Breast epithelium (tissue), 3 donors: Measurements from ENCODE around the gene CNGB1.

Experiments
- CTCF ChIP-seq, 3 donors: fragments of 450-650 bp; IDR thresholded peaks; one replicate each; pipeline ENCODE4 v1.5.1; 2016 to 2017; ENCODE audit warnings: antibody characterized with exemption in 3 of 3, mild to moderate bottlenecking in 3 of 3, moderate library complexity in 3 of 3
- POLR2A ChIP-seq: fragments of 450-650 bp; IDR thresholded peaks from one replicate; pipeline ENCODE4 v1.6.1; 2016; ENCODE audit warnings: antibody characterized with exemption, mild to moderate bottlenecking, moderate library complexity
- POLR2AphosphoS5 ChIP-seq, 3 donors: sonication (generic); formaldehyde crosslinking; IDR thresholded peaks; one replicate each; pipeline ENCODE4 v1.6.1; 2017; ENCODE audit warnings: antibody characterized with exemption in 3 of 3

- no peak for TF ChIP-seq CTCF (IDR thresholded peaks at IDR 0.05)
- no peak for TF ChIP-seq POLR2A
- no peak for TF ChIP-seq POLR2AphosphoS5 (IDR thresholded peaks at IDR 0.05)
Measured at GRCh38 chr16:57949595-57950238, 21.2 kb downstream of the CNGB1 start.
